Activated CD4-positive, alpha-beta T cell treated with anti-CD3 and anti-CD28 coated beads for 4 hours (primary cell): ENCODE data around the gene COG5.

Source experiments
- DNase-seq, 2 donors: peaks; one replicate each; pipeline ENCODE4 v3.0.0-alpha.2; 2020

The COG5 gene

DNA sequence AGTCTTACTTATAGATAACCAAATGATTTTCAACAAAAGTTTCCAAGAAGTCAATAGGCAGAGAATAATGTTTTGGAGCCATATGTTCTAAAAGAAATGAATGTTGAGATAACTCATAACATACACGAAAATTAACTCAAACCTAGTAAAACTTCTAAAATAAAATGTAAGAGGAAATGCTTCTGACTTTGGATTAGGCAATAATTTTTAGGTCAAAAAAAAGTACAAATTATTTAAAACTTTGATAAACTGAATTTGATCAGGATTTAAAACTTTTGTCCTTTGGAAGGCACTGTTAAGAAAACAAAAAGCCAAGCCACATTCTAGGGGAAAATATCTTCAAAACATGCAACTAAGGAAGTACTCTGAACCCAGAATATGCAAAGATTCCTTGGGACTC, 242.1 kb downstream of the COG5 start:
- no peak for DNase-seq

DNA sequence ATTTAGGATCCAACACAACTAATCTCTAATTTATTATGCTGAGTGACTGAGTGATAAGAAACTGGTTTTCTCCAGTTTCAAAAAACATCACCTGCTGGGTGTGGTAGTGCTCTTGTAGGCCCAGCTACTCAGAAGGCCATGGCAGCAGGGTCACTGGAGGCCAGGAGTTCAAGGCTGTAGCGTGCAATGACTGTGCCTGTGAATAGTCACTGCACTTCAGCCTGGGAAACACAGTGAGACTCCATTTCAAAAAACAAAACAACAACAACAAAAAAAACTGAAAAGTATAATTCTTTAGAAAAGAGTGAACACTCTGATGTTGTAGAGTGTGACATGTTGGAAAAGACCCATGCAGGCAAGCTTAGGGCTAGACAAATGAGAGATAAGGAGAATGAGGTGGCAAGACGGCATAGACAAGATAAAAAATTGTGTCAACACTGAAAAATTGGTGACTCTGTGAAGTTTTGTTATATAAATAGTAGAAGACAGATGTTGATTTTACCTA, 243.9 kb downstream of the COG5 start:
- no peak for DNase-seq

DNA sequence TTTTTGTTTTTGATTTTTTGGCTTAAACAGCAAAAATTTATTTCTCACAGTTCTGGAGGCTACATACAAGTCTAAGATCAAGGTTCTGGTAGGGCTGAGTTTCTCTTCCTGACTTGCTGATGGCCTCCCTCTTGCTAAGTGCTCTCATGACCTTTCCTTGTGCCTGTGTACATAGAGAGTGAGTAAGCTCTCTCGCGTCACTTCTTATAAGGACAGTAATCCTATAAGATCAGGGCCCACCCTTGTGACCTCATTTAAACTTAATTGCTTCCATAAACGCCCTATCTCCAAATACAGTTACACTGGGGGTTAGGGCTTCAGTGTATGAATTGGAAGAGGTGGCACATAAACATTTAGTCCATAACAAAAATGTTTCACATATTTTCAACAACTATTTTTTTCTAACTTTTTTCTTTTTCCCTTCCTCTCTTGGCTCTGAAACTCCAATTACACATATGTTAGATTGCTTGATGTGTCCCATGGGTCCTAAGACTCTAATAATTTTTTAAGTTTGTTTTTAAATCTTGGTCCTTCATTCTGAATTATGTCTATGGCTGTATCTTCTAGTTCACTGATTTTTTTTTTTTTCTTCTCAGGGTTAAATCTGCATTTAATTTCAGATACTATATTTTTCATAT, 245.1 kb downstream of the COG5 start:
- no peak for DNase-seq

DNA sequence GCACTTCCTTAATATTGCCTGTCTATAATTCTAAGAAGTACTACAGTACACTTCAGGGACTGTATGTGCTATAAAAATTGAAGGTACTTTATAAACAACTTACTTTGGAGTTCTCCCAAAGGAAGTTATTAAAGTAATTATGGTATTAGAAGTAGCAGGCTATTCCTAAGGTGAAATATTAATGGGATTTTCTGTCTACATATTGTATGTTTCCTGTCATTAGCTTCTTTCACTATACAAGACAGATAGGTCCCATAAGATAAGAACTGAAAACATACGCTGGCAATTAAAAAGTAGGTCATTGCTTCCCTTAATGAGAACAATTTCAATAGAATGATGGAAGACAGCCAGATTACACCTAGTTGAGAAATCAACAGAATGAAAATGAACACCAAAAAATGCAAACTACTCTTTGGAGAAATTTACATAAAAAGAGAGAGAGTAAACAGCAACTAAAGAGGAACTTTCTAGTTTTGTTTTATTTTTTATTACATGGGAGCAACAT, 248.0 kb downstream of the COG5 start:
- DNase-seq = no peak

DNA sequence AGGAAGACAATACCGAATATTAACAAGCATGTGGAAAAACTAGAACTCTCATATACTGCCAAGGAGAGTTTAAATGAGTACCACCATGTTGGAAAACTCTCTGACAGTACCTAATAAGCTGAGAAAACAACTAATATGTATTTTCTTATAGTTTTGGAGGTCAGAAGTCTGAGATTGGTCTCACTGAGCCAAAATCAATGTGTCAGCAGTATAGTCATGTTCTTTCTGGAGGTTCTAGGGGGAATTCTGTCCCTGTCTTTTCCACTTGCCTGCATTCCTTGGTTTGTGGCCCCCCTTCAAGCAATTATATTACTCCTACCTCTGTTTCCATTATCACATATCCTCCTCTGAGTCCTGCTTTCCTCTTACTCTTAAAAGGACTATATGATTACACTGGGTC, 250.4 kb downstream of the COG5 start:
- DNase-seq = no peak

DNA sequence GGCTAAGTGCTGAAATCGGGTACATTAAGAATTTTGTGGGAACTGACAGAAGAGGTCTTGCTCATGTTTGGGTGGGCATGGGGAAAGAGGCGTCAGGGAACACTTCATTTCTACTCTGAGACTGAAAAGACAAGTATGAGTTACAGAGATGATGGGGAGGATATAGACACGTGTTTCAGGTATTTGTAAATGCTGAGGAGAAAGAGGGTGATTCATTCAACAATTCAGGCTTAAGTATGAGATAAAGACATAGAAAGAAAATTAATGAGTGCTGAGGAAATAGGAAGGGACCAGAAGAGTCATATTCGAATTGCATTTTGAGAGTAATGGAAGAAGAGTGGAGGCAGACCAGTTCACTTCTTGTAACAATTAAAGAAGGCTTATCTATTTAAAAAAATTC, 251.3 kb downstream of the COG5 start:
- DNase-seq = no peak

DNA sequence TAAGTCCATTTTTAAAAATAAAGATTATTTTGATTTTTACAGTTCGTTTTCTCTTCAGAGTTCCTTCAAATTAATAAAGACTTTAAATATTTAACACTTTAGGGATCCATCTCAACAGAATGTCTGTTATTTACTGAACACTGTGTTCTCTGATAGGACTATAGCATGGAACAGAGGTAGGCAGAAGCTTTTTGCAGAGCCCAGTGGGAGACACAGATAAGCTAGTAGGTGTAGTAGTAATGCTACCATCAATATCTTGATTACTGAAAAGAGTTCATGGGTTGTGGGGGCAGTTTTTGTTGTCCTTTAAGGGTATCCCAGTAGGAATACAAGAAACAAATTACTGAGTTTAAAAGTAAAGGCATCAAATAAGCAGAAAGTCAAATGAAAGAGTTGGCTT, 254.4 kb downstream of the COG5 start:
- DNase-seq = no peak

DNA sequence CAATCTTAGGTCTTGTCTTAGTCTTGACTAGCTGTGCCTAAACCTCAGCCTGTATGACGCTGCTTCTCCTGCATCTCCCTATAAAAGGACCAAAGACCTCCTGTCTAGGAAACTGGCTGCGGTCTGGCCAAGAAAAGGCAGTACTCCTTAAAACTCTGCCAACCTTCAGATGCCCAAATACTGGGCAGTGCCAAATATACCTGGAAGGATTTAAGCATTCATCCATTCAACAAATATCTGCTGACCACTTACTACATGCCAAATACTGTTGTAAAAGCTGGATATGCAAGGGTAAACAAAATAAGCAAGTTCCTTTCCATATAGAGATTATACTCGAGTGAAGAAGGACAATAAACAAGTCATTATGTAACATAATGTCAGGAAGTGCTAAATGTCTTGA, 259.1 kb downstream of the COG5 start:
- DNase-seq = no peak

DNA sequence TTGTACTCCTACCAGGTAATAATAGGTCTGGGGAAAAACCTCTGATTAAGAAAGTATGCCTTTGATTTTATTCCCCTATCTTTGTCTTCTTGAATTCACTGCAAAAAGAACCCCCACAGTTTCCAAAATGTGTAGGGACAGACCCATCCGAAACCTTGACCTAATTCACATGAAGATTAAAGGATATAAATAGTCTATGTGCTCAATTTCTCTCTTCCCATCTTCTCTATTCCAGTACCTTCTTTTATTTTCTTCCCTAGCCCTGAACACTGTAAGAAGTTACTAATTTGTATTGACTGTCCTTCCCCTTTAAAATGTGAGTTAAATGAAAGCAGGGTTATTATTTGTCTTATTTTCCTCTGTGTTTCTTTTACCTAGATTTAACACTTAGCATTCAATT, 259.7 kb downstream of the COG5 start:
- DNase-seq = no peak

DNA sequence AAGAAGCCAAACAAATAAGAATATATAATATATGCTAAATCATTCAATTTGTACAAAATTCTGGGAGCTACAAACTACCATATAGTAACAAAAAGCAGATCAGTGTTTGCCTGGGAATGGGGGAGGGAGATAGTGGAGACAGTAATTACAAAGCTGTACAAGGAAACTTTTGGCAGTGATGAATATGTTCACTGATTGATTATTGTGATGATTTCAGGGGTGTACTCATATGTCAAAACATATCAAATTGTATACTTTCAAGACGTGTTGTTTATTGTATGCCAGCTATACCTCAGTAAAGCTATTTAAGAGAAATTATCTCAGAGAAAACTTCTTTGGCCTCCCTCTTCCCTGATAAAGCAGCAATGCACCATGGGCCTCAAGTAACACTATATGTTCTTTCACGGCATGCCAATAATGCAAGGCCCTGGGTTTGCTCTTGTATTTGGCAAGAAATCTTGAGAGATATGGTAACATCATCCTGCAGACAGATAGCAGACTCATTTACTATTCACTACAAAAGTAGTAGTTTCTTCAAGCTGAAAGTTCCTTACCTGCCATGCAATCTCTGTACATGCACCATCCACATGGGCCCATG, 261.4 kb downstream of the COG5 start:
- DNase-seq = no peak

DNA sequence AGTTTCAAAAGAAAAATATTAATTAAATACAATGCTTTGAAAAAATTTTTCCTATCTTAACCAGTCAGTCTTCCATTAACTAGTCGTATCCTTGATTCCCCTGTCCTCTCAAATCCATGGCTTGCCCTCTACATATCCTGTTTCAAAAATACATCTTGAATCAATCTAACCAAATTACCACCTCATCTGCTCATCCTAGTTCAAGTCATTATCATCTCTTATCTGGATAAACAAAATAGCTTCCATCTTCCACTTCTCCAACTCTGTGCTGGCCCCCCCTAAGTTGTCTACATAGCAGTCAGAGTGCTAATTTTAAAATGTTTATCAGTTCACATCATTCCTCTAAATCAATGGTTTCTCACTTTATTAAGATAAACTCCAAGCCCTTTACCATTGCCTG, 269.5 kb downstream of the COG5 start:
- no peak for DNase-seq

DNA sequence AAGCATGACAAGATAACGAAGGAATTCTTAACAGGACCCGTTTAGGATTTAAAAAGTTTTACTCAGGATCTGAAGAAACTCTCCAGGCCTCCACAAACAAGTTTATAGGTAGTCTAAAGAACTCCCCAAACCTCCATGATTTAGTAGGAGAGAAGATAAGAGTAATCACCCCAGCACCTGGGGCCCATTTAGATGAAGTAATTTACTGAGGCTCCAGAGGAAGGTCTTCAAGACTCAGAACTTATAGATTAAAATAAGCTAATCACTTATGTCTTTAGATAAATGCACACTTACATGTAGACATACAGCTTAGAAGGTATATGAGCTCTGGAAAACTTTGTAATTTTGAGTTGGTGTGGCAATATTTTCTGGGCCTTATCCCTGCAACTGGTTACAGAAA, 271.1 kb downstream of the COG5 start:
- DNase-seq = no peak

DNA sequence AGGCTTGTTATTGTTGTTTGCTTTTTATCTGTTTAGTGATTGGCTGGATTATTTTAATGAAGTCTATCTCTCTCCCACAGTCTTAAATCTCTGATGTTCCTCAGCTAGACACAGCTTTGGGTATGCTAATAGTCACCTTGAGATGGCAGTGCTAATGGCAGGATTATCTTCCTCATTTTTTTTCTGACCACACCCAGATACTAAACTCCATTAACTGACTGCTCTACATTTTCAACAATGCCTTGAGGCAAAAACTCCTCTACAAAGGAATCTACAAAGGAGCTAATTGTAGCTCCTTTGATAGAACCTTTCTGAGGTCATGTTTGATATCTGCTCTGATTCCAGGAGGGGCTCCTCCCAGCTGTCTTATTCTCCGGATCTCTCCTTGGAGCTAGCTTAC, 272.3 kb downstream of the COG5 start:
- DNase-seq = no peak

DNA sequence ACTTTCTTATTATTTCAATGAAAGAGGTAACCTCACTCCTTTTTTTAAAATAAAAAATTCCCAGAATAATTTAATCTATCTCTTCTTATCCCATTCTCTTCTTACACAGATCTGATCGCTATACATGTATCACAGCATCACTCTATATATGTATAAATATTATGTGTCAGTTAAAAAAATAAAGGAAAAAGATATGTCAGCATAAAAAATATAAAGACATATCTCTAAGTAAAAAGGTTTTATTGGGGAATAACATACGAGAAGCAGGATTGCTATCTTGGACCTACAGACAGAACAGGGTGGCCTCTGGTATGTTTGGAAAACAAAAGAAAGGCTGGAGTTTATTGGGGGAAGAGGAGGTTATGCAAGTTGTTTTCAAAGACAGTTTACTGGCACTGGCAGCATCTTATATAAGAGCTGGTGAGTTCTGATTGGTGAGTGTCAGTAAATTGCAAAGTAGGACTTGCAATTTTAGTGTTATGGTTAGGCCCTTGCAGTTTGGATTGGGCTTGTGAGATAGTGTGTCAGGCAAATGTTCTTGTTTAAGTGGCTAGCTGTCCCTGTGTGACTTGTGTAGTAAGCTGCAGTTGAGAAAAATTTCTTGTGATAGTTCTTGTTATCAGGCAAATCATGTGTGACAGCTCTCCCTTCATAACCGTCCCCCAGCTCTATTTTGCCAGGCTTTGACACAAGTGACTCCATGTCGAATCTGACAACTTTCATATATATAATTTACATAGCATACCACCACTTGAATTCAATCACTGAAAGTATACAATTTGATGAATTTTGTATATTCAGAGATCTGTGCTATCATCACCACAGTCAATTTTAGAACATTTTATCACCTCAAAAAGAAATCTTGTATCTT, 276.7 kb downstream of the COG5 start:
- DNase-seq = no peak

DNA sequence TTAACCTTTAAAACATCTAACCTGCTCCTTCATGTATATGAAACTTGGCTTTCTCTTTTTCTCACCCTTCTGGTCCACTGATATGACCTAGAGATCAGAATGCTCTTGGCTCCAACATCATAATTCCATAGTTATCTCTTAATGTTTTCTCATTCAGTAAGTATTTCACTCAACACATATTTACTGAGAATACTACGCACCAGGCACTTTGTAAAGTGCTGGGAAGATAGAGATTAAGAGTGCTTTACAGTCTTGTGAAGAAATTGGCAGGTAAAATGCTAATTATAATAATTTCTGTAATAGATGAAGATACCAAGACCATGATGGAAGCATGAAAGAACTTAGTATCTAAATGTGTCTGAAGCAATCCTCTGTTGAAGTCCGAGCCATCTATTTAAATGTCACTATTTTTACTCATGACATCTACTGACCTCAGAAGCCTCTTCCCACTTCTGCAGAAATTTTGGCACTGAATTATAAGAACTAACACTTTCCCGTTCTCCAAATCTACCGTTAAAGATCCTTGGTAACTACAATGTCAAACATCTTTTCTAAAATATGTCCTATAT, 278.7 kb downstream of the COG5 start:
- no peak for DNase-seq

DNA sequence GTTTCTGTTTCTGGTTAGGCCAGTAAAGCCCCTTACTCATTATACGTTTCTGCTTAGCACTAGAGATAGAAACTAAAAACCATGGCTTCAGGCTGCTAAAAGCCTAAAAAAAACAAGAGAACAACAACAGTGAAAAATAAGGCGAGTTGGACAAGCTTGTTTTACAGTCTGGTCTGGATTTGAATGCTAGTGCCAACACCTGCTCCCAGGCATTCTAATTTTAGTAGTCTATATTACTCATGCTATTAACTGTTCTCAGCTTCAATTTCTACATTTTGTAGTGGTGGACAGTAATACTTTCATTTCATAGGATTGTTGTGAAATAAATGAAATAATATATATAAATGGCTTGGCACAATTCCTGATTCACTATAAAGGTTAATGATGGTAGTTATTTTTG, 286.4 kb downstream of the COG5 start:
- no peak for DNase-seq

DNA sequence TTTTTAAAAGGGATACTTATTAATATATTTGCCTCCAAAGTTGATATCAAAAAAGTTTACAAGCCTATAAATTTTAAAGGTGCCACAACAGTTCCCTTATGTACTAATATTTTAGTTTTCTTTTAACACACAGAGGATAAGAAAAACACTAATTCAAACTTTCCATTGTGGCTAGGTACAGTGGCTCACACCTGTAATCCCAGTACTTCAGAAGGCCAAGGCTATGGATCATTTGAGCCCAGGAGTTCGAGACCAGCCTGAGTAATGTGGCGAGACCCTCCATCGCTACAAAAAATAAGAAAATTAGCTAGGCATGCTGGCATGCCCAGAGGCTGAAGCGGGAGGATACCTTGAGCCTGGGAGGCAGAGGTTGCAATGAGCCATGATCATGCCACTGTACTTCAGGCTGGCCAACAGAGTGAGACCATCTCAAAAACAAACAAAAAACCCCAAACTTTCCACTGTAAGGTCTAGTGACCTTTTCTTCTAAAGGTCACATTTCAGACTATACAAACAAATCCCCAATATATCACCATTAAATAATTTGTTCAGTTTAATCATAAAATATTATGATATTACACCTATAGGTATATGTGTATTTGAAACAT, 287.4 kb downstream of the COG5 start:
- DNase-seq = no peak

DNA sequence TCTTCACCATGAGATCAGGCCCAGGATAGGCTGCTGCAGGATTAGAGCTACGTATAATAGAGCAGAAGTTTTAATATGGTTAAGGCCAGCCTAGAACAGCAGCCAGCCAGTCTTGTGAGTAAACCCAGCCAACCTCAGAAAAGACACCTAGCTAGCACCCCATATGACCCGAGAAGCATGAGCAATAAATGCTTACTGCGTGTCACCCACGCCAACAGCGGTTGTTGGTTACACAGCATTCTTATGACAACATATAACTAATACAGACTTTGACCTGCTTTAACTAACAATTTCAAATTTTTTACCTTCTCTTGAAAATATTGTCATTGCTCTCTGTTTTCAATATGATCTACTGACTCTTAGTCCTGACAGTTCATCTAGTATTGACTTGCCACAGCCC, 289.2 kb downstream of the COG5 start:
- no peak for DNase-seq

DNA sequence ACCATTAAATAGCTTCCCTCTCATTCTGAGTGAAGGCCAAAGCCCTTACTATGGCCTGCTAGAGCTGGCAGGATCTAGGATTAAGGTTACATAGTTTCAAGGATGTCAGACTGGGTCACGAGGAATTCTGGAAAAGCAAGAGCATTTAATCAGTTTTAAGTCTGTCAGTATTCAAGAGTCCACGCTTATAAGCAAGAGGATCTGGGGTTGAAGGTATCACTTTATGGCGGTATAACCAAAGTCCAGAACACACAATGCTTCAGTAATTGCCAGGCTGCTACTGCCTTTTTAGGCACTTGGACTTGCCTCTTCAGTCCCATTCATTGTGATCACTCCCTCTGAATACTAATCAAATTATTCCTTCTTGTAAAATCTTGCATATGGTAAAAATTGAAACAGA, 293.9 kb downstream of the COG5 start:
- no peak for DNase-seq

DNA sequence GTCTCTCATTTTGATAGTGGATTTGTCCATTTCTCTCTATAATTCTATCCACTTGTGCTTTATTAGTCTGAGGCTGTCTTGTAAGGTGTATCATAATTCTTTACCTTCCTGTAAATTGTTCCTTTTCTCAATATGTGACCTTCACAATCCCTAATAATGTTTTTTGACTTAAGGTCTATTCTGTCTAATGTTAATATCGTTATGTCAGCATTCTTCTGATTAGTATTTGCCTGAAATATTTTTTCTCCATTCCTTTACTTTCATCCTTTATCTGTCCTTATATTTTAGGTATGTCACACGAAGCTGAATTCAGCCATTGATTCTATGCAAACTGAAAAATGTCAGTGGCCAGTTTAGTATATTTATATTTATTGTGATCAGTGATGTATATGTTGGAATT, 295.1 kb downstream of the COG5 start:
- DNase-seq = no peak

DNA sequence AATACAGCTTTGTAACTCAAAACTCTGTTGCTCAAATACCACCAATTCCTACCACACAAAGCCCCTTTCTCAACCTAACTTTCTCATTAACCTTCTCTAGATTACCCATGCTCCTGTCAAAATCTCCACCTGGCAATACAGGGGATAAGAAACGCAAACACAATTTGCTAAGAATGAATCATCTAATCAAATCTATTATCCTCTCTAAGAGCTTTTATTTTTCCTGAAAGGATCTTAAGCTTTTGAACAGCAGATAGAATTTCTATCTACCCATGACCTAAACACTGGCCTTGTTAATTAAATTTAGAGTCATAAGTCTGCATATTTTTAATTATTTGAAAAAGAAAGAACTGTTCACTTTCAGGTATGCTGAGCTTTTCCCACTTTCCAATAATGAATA, 296.6 kb downstream of the COG5 start:
- DNase-seq = no peak

DNA sequence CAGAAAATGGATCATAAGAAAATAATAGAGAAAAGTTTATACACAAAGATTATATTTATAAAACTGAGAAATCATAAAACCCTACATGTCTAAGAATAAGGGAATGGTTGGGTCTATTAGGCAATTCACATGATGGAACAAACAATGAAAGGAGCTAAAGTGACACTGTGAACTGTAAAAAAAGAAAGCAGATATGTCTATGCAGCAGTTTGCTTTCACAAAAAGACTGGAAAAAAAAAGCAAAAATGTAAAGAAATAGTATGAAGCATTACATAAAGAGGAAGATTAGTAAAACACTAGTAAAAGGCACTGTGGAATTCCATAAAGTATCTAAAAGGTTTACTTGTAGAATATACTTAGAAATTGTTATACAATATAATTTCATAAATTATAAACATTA, 299.0 kb downstream of the COG5 start:
- no peak for DNase-seq

DNA sequence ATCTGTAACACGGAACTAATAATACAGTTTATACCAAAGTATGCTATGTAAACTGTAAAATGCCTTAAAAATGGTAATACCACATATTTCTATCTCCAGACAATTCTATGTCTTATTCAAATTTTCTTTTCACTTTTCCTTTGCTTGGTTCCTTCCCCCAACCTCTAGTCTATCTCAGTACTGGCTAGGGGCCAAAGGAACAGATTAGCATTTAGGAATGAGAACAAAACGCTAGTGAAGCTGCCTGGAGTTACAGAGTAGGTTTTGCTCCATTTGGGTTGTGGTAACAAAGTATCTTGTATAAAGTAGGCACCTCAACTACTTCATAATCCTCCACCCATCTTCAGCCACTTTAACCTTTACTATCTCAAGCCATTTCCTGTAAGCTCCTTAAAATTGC, 300.9 kb downstream of the COG5 start:
- DNase-seq = no peak
